GM12801 (cell line): Measurements from ENCODE around the gene PLAC1.

Source experiments
- TF ChIP-seq, protein P1 (sequence below): IDR thresholded peaks from one replicate; pipeline ENCODE4 v1.5.1; 2011; ENCODE audit warnings: control low read depth; ENCODE audit not compliant: insufficient read length; ENCODE audit errors: extremely low read depth

The PLAC1 gene

DNA sequence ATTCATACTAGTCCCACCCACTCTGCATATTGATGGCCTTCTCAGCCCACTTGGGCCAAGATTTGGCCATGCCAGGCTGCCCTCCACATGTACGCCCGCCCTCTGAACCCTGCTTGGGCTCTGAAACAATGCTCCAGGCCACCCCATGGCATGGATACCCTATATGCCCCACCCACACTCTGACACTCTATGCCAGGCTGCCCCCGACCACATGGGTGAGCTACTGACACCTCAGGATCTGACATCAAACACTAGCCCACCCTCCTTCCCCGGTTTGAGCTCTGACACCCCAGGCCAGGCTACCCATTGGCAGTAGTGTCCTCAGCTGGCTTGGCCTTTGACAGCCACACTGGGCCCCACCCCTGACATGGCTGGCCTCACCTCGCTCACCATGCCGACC, 128.8 kb downstream of the PLAC1 start:
- TF ChIP-seq, protein P1, sequence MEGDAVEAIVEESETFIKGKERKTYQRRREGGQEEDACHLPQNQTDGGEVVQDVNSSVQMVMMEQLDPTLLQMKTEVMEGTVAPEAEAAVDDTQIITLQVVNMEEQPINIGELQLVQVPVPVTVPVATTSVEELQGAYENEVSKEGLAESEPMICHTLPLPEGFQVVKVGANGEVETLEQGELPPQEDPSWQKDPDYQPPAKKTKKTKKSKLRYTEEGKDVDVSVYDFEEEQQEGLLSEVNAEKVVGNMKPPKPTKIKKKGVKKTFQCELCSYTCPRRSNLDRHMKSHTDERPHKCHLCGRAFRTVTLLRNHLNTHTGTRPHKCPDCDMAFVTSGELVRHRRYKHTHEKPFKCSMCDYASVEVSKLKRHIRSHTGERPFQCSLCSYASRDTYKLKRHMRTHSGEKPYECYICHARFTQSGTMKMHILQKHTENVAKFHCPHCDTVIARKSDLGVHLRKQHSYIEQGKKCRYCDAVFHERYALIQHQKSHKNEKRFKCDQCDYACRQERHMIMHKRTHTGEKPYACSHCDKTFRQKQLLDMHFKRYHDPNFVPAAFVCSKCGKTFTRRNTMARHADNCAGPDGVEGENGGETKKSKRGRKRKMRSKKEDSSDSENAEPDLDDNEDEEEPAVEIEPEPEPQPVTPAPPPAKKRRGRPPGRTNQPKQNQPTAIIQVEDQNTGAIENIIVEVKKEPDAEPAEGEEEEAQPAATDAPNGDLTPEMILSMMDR, result no peak

DNA sequence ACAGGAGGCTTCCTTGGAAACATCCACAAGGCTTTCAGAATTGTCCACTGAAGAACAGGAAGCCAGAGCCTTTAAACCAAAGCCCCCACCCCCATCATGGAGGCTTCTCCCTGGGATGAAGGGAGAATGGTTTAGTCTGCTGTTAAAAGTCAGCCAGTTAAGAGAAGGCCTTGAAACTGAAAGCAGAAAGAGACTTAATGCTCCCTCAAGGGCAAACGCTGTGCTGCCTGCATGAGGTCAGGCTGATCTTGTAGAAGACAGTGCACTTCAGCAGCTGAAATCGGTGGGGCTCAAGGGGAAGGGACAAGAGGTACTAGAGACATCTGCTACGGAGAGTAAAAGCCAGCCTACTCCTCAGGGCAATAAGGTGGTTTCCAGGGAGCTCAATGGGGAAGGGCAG, 129.3 kb downstream of the PLAC1 start:
- TF ChIP-seq, protein P1, result no peak

DNA sequence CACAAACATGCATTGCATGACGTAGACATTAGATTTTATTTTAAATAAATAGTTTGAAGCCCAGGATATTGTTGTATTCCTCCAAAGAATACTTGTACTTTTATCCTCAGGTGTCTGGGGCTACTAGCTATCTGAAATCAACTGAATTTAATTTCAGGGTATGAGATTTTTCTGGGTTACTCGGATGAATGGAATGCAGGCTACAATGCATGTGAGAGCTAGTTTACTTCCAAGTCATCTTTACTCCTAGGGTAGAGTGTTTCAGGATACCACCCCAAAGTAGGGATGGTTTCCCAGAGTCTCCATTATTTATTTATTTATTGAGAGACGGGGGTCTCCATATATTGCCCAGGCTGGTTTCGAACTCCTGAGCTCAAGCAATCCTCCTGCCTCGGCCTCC, 131.9 kb downstream of the PLAC1 start:
- TF ChIP-seq, protein P1, result no peak

DNA sequence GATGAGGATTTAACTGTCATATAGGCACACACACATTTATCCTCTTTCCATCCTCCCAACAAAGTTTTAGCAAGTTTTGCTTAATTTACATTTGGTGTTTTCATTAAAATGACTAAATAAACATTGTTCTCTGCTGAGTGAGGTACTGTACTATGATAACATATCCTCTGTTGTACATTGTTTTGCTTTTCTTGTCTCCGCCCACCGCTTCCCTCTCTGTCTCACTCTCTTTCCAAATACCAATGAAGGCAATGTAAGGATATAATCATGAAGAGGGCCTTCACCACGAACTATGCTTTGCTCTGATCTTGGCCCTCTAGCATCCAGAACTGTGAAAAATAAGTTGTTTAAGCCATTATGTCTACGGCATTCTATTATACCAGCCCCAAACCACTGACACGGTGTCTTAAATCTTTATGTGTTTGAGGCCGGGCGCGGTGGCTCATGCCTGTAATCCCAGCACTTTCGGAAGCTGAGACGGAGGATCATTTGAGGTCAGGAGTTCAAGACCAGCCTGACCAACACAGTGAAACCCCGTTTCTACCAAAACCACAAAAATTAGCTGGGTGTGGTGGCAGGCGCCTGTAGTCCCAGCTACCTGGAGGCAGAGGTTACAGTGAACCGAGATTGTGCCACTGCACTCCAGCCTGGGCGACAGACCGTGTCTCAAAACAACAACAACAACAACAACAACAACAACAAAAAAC, 133.0 kb downstream of the PLAC1 start:
- TF ChIP-seq, protein P1, result no peak

DNA sequence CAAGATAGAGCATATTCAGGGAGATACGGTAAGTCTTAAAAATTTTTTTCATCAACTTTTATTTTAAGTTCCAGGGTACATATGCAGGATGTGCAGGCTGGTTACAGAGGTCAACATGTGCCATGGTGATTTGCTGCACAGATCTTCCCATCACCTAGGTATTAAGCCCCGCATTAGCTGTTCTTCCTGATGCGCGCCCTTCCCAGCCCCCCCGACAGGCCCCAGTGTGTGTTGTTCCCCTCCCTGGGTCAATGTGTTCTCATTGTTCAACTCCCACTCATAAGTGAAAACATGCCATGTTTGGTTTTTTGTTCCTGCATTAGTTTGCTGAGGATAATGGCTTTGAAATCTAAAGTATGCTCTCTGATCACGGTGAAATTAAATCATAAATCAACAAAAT, 134.1 kb downstream of the PLAC1 start:
- TF ChIP-seq, protein P1, result no peak

DNA sequence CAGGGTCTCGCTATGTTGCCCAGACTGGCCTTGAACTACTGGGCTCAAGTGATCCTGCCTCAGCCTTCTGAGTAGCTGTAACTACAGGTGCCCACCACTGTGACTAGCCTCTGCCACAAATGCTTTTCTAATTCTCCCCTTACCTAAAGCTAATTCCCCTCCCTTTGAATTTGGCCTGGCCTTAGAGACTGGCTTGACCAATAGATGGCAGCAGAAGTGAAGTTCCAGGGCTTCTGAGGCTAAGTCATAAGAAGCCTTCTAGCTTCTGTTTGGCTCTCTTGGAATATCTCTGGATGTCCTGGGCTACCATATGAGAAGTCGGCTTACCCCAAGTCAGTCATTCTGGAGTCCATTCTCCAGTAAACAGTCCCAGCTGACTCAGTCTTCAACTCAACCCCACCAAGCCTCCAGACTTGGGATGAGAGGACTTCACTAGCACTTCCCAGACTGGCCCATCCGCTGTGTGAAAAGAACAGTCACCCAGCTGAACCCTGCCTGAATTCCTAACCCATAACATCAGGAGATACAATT, 137.3 kb downstream of the PLAC1 start:
- TF ChIP-seq, protein P1, result no peak
